ENCODE measurements around the gene CCL8.
"Not testable (repeated sequence)": the region's sequence is repeated elsewhere in the genome, so short reads cannot be mapped to it uniquely, and the experiment has no call there.

Gene CCL8

GRCh38 chr17:34318474-34318873 lies 761 bp upstream of the CCL8 start:
- peak; percentile 0 to 22 for DNase-seq

GRCh38 chr17:34321964-34322363 lies 2.7 kb downstream of the CCL8 start:
- no peak for DNase-seq

- not testable (repeated sequence) for DNase-seq
Observed at GRCh38 chr17:34327580-34327979, 8.3 kb downstream of the CCL8 start.

- no peak for DNase-seq
Observed at GRCh38 chr17:34337701-34338100, 18.5 kb downstream of the CCL8 start.

GRCh38 chr17:34339138-34339770 lies 20.0 kb downstream of the CCL8 start:
- DNase-seq = no peak

- no peak for DNase-seq
Observed at GRCh38 chr17:34341916-34342315, 22.7 kb downstream of the CCL8 start.

GRCh38 chr17:34347063-34347462 lies 27.8 kb downstream of the CCL8 start:
- DNase-seq = no peak

- no peak for DNase-seq
Observed at GRCh38 chr17:34349751-34350150, 30.5 kb downstream of the CCL8 start.

- no peak for DNase-seq
Observed at GRCh38 chr17:34351096-34351495, 31.9 kb downstream of the CCL8 start.

- DNase-seq = no peak
Observed at GRCh38 chr17:34352191-34352590, 33.0 kb downstream of the CCL8 start.

- no peak for DNase-seq
Observed at GRCh38 chr17:34354637-34355036, 35.4 kb downstream of the CCL8 start.

GRCh38 chr17:34356194-34356593 lies 37.0 kb downstream of the CCL8 start, which contains the start of gene CCL13:
Gene CCL13, plus strand, starts transcription at chr17:34356480. Its CDS starts 47 bp downstream, at chr17:34356527.
- no peak for DNase-seq

GRCh38 chr17:34357398-34357797 lies 38.2 kb downstream of the CCL8 start:
- DNase-seq = no peak

- no peak for DNase-seq
Observed at GRCh38 chr17:34358631-34359030, 39.4 kb downstream of the CCL8 start.

GRCh38 chr17:34360601-34361270 lies 41.5 kb downstream of the CCL8 start:
- DNase-seq = no peak

- DNase-seq = peak; percentile 83 to 86
Observed at GRCh38 chr17:34361478-34362061, 42.3 kb downstream of the CCL8 start.

- no peak for DNase-seq
Observed at GRCh38 chr17:34363183-34363661, 44.0 kb downstream of the CCL8 start, which contains the start of gene CCL1. Gene CCL1, minus strand, starts transcription at chr17:34363233. Its CDS starts 72 bp downstream, at chr17:34363161.

GRCh38 chr17:34364751-34365150 lies 45.5 kb downstream of the CCL8 start:
- no peak for DNase-seq

- DNase-seq = peak in 1 of 2 experiments; percentile 1
Observed at GRCh38 chr17:34365340-34365739, 46.1 kb downstream of the CCL8 start.

- DNase-seq = no peak
Observed at GRCh38 chr17:34366010-34366409, 46.8 kb downstream of the CCL8 start.

- DNase-seq = no peak
Observed at GRCh38 chr17:34366529-34367107, 47.4 kb downstream of the CCL8 start.

GRCh38 chr17:34367486-34368195 lies 48.4 kb downstream of the CCL8 start:
- no peak for DNase-seq
